Fibroblast of lung (primary cell): ENCODE results near the gene LCN15. TPM values are rescaled to one million over a fixed set of nuclear protein-coding genes. Genes with fewer than 3 reads are reported as not detected.
"Not testable (repeated sequence)": the region's sequence is repeated elsewhere in the genome, so short reads cannot be mapped to it uniquely, and the experiment has no call there.

Experiments used
- DNase-seq, 2 donors: peaks; one replicate each; pipeline versions ENCODE4 v3.0.0 to v3.0.0-alpha.2; 2010; ENCODE audit warnings: low read depth in 2 of 2
- H2AFZ ChIP-seq: 2 replicates; pipeline ENCODE4 v1.5.1; 2012; ENCODE audit warnings: low read length, control low read depth, inconsistent platforms
- H3K27ac ChIP-seq: 2 replicates; pipeline ENCODE4 v1.5.1; 2011; ENCODE audit warnings: low read length, control low read depth; ENCODE audit not compliant: insufficient read depth
- H3K27me3 ChIP-seq: 2 replicates; pipeline ENCODE4 v1.5.1; 2011; ENCODE audit warnings: mild to moderate bottlenecking, low read length; ENCODE audit not compliant: control insufficient read depth, insufficient read depth
- H3K36me3 ChIP-seq: 2 replicates; pipeline ENCODE4 v1.5.1; 2011; ENCODE audit warnings: low read length; ENCODE audit not compliant: control insufficient read depth, insufficient read depth
- H3K4me1 ChIP-seq: 2 replicates; pipeline ENCODE4 v1.5.1; 2011; ENCODE audit warnings: low read length; ENCODE audit not compliant: control insufficient read depth, insufficient read depth; ENCODE audit errors: extremely low read depth
- H3K4me2 ChIP-seq: 2 replicates; pipeline ENCODE4 v1.5.1; 2011; ENCODE audit warnings: low read length, control low read depth; ENCODE audit not compliant: insufficient read depth; ENCODE audit errors: extremely low read depth
- H3K4me3 ChIP-seq, 4 experiments: fragments of 200-600 bp in 1 of 4; sonication (generic) in 1 of 4; replicated peaks in 1 of 4; 2 replicates each; pipeline ENCODE4 v1.5.1; 2011 to 2016; ENCODE audit warnings: low read length in 4 of 4, low read depth in 3 of 4, mild to moderate bottlenecking in 3 of 4, control low read depth in 2 of 4, inconsistent platforms in 1 of 4, mixed read lengths in 1 of 4; ENCODE audit not compliant: insufficient read depth in 1 of 4; ENCODE audit errors: control extremely low read depth in 1 of 4
- H3K79me2 ChIP-seq: 2 replicates; pipeline ENCODE4 v1.5.1; 2012; ENCODE audit warnings: mild to moderate bottlenecking, low read length, inconsistent platforms; ENCODE audit not compliant: control insufficient read depth, insufficient read depth
- H3K9ac ChIP-seq: 2 replicates; pipeline ENCODE4 v1.5.1; 2011; ENCODE audit warnings: mild to moderate bottlenecking, low read length, control low read depth; ENCODE audit not compliant: insufficient read depth
- H3K9me3 ChIP-seq: 2 replicates; pipeline ENCODE4 v1.5.1; 2012; ENCODE audit warnings: low read depth, low read length; ENCODE audit not compliant: control insufficient read depth, insufficient read depth
- H4K20me1 ChIP-seq: 2 replicates; pipeline ENCODE4 v1.5.1; 2011; ENCODE audit warnings: low read length; ENCODE audit not compliant: control insufficient read depth, insufficient read depth; ENCODE audit errors: extremely low read depth
- CTCF ChIP-seq, 2 donors: IDR thresholded peaks in 1 of 2; conservative IDR thresholded peaks in 1 of 2; 1 replicate in 1 of 2; 2 replicates in 1 of 2; pipeline ENCODE4 v1.5.1; 2011 to 2012; ENCODE audit warnings: low read length in 2 of 2, control low read depth in 1 of 2, inconsistent platforms in 1 of 2, low read depth in 1 of 2, mild to moderate bottlenecking in 1 of 2
- EZH2 ChIP-seq: IDR thresholded peaks from 2 replicates; pipeline ENCODE4 v1.5.1; 2012; ENCODE audit warnings: low read length, control low read depth, mild to moderate bottlenecking; ENCODE audit errors: missing control alignments
- polyA plus RNA-seq, 2 donors: library from polyadenylated mRNA; depleted of rRNA in 1 of 2; stranded (reverse) in 1 of 2; unstranded in 1 of 2; fragments of >200 nt; gene quantifications; 2 replicates each; pipeline ENCODE4 v1.2.1, GENCODE V29; 2011 to 2012; ENCODE audit warnings: missing spikeins in 1 of 2
- total RNA-seq: library from RNA; depleted of rRNA; stranded (reverse); fragments of >200 nt; gene quantifications from 2 replicates; pipeline ENCODE4 v1.2.1, GENCODE V29; 2014

LCN15 gene
- total and polyA plus RNA-seq, 2 donors (not counting 1 experiment from before 2014, with no cell fraction given) = not detected

GRCh38 chr9:136805207-136805740, 41.0 kb upstream of the LCN15 start:
- H3K4me3 ChIP-seq = no peak overlapping the region
- no peak overlapping the region for H3K27ac ChIP-seq
- H4K20me1 ChIP-seq = no peaks in the 10 kb centered on the region
- H3K27me3 ChIP-seq = peaks cover 11% of the 10 kb centered on the region
- peaks cover 23% of the 10 kb centered on the region for H3K79me2 ChIP-seq
- no peak for DNase-seq
- no peaks in the 10 kb centered on the region for H3K9me3 ChIP-seq
- H3K36me3 ChIP-seq = peaks cover 2% of the 10 kb centered on the region
- no peak overlapping the region for H2AFZ ChIP-seq
- peaks cover 9% of the 10 kb centered on the region for H3K4me1 ChIP-seq
- H3K4me2 ChIP-seq = no peak overlapping the region
- H3K9ac ChIP-seq = no peak overlapping the region
- no peak for TF ChIP-seq EZH2
- TF ChIP-seq CTCF (conservative IDR thresholded peaks at IDR 0.05 in 1 of 2, IDR thresholded peaks at IDR 0.05 in 1 of 2; ENCODE audit: low read depth in 1 of 2, low read length in 2 of 2) = no peak

DNA sequence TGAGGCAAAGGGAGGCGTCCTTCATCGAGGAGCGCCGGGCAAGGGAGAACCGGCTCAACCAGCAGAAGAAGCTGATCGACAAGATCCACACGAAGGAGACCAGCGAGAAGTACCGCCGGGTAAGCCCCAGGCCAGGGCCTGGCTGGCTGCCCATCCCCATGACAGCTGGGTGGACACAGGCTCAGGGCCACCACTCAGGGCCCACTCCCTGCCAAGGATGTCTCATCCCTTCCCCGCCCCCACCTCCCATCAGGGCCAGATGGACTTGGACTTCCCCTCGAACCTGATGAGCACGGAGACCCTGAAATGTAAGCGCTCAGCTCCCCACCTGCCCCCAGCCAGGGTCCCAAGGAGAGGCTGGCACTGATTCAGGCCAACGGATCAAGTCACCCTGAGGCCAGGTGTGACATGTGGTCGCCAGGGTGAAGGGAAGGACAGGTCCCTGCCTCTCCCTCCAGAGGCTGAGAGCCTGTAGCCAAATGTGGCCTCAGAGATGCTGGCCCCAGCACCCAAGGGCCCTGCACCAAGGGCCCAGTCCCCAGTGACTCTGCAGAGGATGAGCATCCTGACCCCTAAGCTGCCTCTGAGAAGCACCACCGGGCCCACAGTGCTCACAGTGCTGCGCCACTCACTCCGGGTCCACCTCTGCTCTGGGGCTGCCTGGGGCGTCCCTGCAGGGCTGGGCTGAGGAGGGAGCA, 40.3 kb upstream of the LCN15 start:
- Histone ChIP-seq H3K4me3 (no peak overlapping the region), H3K27ac (no peak overlapping the region), H3K4me2 (no peak overlapping the region), H3K27me3 (peaks cover 12% of the 10 kb centered on the region), H3K36me3 (peaks cover 2% of the 10 kb centered on the region), H3K9ac (no peak overlapping the region), H2AFZ (no peak overlapping the region), H3K4me1 (peaks cover 9% of the 10 kb centered on the region), H3K9me3 (no peaks in the 10 kb centered on the region), H3K79me2 (peaks cover 17% of the 10 kb centered on the region), H4K20me1 (no peaks in the 10 kb centered on the region)
- TF ChIP-seq CTCF (conservative IDR thresholded peaks at IDR 0.05 in 1 of 2, IDR thresholded peaks at IDR 0.05 in 1 of 2; ENCODE audit: low read depth in 1 of 2, low read length in 2 of 2) = no peak
- TF ChIP-seq EZH2 = no peak
- DNase-seq = no peak

DNA sequence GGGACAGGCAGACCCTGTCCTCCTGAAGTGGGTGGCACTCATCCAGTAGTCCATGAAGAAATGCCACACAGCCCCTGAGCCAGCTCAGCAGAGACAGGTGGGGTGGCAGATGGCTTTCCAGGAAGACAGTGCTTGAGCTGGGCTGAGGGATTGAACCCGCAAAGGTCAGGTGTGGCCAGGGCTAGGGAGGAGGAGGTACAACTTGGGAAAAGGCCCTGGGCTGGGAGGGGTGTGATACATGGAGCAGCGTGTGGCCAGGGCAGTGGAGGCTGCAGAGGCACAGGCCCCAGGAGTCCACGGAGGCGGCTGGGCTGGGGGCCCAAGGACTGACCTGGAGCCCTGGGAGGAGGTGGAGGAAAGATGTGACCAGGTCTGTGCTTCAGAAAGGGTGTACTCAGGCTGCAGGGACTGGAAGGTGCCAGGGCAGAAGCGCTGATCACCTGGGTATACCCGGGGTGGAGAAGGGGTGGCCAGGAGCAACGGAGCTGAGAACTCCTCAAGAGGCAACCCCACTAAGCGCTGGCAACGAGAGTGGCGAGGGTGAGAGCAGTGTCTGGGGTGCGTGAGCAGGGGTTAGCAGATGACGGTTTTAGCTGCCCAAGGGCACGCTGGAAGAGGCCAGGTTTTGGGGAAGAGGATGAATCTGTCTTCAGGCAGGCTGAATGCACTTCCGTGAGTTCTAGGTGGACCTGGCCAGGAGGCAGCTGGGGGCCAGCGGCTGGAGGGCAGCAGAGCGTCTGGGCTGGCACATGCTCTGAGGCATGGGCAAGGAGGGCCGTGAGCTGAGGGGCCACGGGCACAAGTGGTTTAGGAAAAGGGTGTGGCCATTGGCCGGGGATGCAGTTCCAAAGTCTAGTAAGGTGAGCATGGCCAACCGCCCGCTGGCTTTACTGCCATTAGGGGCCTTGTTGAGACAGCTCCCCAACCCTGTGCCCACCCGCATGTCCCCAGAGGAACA, 39.5 kb upstream of the LCN15 start:
- DNase-seq = no peak
- no peak overlapping the region for H3K9ac ChIP-seq
- H2AFZ ChIP-seq = no peak overlapping the region
- H3K9me3 ChIP-seq = no peaks in the 10 kb centered on the region
- peaks cover 6% of the 10 kb centered on the region for H3K4me1 ChIP-seq
- no peak overlapping the region for H3K4me3 ChIP-seq
- H3K36me3 ChIP-seq = peaks cover 2% of the 10 kb centered on the region
- no peak overlapping the region for H3K27ac ChIP-seq
- no peak overlapping the region for H3K4me2 ChIP-seq
- H3K27me3 ChIP-seq = peaks cover 18% of the 10 kb centered on the region
- peaks cover 9% of the 10 kb centered on the region for H3K79me2 ChIP-seq
- no peaks in the 10 kb centered on the region for H4K20me1 ChIP-seq
- TF ChIP-seq EZH2 (no peak), CTCF (conservative IDR thresholded peaks at IDR 0.05 in 1 of 2, IDR thresholded peaks at IDR 0.05 in 1 of 2; ENCODE audit: low read depth in 1 of 2, low read length in 2 of 2) (no peak)

GRCh38 chr9:136803009-136803550, 38.8 kb upstream of the LCN15 start:
- H3K27ac ChIP-seq, H4K20me1 ChIP-seq, H3K4me3 ChIP-seq, H3K9me3 ChIP-seq, H3K4me1 ChIP-seq, DNase-seq, H3K4me2 ChIP-seq, H3K9ac ChIP-seq, H3K36me3 ChIP-seq, H2AFZ ChIP-seq, H3K79me2 ChIP-seq: not testable (repeated sequence)
- H3K27me3 ChIP-seq = peaks cover 23% of the 10 kb centered on the region
